Renal cortical epithelial cell (primary cell): ENCODE data around the gene ABLIM2. TPM values are rescaled to one million over a fixed set of nuclear protein-coding genes. Genes with fewer than 3 reads are reported as not detected.

Experiments
- DNase-seq: peaks from one replicate; pipeline ENCODE4 v3.0.0-alpha.2; 2011; ENCODE audit warnings: low read depth
- total RNA-seq: library from RNA; depleted of rRNA; stranded (reverse); fragments of >200 nt; gene quantifications from 2 replicates; pipeline ENCODE4 v1.2.3, GENCODE V29; 2014

The ABLIM2 gene
- total RNA-seq, 1 donor from 2014 or later, result 6.1 TPM

DNA sequence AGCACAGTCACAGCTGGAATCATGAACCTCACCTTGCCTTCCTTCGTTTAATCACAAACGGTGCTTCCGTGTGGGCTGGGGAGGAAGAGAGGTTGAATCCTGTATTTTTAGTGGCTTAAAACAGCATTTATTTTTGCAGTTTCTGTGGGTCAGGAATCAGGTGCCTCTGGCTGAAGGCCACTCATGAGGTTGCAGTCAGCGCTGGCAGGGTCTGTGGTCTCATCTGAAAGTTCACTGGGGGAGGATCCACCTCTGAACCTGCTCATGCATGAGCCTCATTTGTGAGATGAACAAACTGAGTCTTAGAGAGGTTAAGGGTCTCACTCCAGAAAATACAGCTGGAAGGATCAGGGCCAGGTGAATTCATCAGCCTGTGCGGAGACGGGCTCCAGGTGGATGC, 17.1 kb upstream of the ABLIM2 start:
- DNase-seq, result no peak

DNA sequence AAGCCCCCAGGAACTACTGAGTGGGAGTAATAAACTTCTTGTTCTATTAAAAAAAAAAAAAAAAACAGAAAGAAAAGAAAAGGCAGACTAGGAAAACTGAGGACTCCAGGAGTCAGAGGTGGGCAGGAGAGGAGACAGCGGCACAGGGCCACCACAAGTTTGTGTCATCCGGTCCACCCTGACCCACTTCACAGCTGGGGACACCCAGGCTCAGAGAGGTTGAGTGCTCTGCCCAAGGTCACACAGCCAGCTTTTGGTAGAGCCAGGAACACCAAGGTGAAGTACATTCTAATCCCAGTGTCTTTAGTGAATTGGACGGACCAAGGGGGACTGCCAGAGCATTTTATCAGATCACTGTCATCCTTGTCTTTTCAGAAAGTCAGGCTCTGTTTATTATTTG, 16.4 kb upstream of the ABLIM2 start:
- no peak for DNase-seq

DNA sequence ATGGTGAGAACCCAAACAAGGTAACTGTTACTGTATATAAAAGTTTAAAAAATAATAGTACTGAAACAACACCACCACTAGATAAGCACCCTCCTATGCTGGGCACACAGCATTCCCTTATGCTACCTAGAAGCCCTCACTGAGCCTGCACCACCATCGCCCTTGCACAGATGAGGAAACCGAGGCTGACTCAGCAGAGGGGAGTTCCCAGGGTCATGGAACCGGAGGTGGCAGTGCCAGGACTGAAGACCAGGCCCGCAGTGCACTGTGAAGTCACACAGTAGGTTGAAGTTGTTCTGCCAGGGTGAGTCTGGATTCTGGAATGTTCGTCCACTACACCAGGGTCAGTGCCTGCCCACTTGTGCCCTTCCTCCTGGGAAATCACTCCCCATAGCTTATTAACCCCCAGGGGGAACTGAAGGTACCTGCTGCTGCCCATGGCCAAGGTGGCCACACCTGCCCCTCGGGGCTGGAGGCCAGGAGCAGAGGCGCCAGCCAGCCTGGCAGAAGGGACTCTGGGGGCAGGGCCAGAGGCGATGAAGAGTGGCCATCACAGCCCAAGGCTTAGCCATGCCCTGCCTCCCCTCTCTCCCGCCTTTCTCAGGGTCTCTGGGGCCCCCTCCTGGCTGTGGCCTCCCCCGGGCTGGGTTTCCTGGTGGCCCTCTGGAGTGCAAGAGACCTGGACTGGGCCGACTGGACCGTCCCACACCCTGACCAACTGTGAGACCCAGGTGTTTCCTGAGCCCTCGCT, 15.1 kb upstream of the ABLIM2 start:
- no peak for DNase-seq

DNA sequence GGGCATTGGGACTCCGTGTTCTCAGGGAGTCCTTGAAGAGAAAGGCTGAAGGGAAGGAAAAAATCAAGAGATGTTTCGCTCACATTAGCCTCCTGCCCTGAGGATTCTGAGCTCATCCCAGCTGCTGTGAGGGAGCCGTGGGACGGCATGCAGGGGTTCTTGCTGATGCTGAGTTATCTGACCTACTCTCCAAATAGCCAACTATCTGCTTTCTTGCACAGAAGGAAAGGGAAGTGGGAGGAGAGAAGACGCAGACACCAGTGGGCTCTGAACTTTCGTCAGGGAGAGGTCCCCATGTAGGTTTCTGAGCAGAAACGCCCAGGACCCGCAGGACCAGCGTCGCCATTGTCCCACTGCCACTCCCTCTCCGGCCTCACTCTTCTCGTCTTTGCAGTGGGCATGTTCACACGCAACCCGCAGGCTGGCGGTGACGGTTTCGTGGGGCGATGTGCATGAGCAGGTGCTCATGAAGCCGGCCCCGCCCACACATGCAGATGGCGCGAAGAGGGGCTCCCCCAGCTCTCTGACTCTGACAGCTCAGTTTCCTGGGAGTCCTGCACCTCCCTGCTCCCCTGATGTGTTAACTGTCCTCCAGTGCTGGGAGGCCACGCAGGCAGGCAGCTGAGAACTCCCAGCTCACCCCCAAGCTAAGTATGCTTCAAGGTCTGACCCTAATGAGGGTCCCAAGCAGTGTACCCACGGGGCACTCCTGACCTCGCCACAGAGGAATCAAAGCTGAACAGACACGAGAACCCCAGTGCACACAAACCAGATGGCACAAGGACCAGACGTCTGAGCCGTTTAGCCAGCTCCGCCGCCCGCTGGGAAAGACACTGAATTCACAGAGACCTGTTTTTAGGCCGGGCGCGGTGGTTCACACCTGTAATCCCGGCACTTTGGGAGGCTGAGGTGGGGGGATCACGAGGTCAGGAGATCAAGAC, 13.6 kb upstream of the ABLIM2 start:
- no peak for DNase-seq

DNA sequence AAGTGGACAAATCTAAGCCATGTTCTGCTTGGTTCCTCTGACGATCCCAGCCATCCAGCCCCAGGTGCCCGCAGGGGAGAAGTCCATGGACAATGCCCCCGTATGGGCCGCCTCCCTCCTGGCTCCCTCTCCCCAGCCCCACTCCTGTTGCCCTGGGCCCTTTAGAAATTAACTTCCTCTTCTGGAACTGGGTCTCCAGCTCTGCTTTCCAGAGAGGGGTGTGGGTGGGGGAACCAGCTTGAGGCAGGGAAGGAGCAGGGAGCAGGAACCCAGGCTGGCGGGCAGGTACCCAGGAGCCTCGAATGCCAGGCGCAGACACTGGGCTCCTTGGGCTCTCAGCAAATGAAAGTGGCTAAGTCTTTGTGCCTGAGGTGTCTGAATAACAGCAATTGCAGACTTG, 12.7 kb upstream of the ABLIM2 start:
- DNase-seq, result no peak

DNA sequence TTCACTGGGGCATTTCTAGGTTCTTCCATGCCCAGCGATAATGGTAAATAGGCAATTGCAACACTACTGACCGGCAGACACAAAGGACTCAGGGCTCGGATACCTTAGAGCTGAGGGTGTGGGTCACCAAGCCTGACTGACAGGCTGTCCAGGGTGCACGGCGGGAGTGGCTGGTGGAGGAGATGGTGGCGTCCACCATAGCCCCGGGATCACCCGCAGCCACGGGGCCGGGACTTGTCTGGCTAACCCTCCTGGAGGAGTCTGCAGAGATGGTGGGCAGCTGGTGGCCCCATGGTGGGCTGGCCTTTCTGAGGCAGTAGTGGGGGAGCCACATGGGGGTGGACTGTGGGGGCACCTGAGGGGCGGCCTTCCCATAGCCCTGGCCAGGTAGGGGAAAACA, 11.7 kb upstream of the ABLIM2 start:
- DNase-seq, result no peak

DNA sequence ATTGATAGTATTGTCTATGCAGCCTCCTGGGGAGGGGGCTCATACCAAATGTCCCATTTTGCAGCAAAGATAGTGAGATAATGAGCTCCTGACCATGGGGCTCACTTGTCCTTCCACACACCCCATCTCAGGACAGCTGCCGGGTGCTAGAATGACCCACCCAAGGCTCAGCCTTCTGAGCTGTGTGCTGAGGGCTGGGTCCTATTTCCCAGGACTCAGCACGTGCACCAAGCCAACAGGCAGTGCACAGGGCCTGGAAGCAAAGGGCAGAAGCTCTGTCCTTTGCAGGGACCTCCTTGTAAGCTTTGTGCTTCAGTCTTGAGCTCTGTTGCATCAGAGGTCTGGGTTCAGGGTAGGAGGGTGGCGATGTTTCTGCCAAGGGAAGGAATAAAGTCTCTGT, 11.2 kb upstream of the ABLIM2 start:
- DNase-seq, result no peak

DNA sequence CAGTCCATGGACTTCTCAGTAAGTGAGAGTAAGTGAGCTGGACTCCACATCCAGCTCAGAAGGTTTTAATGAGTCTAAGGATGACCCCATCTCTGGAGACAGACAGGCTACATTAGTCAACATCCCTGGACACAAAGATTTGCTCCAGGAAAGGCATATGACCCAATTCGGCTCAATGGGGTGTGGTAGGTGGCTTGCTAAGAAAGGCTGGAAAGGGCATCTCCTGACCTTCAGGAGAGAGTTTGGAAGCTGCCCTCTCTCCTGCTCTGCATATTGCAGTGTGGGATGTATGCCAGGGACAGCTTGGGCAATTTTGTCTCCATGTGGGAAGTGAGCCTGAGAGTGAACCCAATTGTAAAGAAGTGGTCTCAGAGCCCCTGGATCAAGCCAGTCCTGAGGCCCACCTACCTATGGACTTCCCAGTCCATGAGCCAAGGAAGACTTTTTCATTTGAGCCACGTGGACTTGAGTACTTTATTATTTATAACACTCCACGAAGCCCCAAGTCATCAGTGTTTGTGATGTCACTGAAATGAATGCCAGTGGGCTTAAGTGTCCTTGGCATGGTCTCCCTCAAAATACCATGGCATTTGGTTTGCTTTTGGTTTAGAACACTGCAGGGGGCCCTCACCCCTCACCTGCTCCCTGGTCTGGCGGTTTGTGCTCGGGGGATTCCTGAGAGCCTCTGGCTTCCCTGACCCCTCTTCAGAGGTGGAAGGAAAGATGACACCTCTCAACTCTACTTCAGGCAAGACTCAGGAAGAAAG, 10.4 kb upstream of the ABLIM2 start:
- DNase-seq, result no peak

DNA sequence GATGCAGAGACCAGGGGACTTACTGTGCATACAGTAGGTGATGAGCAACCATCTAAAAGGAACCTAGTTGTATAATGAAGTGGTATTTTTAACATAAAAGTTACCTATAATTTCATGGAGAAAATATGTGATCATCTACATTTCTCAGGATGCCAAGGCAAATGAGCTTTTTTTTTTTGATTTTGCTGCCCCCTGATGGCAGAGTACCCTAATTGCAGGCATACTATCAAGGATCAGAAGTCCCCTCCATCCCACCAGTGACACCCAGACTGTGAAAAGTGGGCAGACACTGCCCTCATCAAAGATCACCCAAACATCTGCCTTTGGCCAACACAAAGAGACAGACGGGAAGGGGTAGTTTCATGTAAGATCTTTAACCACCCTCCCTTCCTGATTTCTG, 9.6 kb upstream of the ABLIM2 start:
- DNase-seq, result no peak

DNA sequence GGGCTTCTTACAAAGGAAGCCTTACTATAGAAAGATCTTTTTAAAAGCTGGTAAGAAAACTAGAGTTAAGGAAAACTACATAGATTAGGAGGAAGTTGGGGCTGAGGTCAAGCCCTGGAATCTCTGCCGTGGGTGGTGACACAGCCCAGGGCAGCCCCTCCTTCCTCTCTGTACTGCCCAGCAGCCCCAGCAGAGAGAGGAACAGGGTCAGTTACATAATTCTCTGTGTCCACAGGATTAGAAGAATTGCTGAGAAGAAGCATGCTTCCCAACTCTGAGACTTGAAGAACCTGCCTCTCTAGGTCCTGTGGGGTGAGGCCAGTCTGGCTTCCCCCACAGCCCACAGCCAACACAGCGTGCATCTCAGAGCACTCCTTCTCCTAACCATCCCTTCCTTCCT, 9.2 kb upstream of the ABLIM2 start:
- peak; percentile 23 for DNase-seq

DNA sequence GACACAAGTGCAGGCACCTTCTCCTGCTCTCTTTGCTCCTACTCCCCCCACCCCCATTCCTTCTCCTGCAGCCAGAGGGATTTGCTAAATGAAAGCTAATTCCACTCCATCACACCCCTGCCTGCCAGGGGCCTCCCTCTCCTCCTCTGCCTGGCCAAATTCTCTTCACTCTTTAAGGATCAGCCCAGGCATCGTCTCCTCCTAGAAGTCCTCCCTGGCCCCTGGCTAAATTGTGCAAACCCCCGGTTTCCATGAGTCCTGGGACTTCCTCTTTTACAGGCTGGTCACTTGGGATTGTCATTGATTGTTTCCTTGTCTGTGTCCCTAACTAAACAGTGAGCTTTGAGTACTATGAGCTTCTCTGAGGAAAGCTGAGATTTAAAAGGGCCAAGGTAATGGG, 8.7 kb upstream of the ABLIM2 start:
- DNase-seq, result no peak

DNA sequence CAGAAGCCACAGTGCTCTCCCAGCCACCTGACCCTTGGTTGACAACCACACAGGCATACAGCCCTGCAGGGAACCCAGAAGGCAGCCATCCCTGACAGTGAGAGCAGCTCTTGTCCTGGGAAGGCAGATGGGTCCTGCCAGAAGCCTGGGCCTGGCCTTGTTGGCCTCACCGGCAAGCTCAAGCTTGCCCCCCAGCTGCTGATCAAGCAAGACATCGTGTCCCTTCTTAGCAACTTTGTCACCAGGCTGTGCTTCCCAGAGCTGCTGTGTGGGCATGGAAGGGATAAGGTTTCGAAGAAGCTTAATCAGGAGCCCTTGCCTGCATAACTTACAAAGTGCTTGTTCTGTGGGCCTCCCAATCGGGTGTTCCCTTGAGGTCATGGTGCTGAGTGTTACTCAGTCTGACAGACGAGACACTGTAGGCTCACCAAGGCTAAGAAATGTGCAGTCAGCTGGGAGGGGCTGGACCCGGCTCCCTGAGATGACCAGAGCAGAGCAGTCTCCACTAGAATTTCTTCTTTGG, 6.8 kb upstream of the ABLIM2 start:
- no peak for DNase-seq

DNA sequence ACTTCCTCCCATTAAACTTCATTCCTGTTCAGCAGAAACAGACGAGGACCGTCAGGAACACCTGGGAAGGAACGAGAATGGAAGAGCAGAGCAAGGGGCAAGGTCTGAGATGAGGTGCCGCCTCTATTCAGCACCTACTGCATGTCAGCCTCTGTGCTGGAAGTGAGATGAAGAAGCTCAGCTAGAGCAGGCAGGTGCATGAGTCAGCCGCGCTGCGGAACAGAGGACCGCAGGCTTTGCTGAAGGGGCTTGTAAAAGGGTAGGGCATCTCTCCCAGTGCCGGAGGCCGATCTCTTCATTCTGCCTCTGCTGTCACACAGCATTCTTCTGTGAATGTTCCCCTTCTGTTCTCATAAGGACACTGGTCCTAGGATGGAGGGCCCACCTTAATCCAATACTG, 6.1 kb upstream of the ABLIM2 start:
- DNase-seq, result no peak

DNA sequence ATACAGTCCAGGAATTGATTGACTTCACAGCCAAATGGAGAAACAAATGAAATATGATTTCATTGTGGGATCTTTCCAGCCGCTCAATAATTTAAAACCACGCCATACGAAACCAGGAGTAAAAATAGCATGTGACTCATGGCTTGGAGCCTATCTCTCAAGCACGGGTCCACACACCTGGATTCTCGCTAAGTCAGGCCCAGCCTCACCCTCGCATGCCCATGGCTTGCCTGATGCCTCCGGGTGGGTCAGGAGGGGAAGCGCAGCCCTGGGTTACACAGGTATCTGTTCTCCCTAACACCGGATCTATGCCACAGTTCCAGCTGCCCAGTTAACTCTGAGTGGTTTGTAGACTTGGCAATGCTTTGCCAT, 5.6 kb upstream of the ABLIM2 start:
- no peak for DNase-seq

DNA sequence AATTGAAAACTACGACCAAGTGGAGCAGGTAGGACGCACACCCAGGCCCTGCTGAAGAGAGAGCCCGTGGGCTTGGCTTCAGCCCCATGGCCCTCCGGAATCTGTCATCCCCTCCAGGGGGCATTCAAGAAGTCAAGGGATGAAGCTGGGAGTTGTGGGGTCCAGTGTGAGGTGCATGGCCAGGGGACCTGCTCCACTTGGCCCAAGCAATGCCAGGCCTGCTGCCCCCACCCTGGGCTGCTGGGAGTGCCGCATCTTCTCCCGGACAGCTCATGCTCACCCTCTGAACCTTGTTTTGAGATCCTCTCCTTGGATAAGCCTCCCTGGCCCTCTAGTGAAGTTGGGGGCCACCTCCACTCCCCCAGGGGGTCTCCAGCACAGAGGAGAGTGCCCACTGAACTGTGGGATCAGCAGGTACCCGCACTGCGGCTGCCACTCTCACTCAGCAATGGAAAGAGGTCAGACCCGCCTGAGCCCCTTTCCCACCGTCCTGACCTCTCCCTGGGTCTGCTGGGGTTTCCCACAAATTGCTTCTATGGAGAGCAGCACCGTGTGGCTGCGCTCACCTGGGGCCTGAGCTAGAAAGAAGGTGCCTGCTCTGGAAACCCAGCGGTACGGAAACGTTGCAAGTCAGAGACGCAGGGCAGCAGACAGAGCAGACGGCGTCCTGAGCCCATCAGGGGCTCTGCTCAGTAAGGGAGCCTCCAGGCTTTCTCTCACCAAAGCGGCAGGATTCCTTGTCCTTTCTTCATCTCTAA, 5.0 kb upstream of the ABLIM2 start:
- DNase-seq, result no peak

DNA sequence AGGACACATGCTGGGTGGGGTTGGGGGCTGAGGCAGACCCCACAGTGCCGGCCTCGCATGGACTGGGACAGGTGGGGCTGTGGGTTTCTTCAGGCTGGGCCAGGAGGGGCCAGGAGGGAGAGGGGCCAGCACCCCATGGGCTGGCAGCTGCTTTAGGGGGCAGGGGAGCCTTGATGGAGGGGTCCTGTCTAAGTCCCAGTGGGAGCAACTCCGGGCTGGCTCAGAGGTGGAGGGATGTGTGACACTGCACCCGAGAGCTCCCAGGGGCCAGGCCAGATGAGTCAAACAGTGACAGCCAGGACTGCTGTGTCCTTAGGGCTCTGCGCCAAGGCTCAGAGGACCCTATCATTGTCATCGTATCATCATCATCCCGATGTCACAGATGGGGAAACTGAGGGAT, 4.4 kb upstream of the ABLIM2 start:
- DNase-seq, result no peak

DNA sequence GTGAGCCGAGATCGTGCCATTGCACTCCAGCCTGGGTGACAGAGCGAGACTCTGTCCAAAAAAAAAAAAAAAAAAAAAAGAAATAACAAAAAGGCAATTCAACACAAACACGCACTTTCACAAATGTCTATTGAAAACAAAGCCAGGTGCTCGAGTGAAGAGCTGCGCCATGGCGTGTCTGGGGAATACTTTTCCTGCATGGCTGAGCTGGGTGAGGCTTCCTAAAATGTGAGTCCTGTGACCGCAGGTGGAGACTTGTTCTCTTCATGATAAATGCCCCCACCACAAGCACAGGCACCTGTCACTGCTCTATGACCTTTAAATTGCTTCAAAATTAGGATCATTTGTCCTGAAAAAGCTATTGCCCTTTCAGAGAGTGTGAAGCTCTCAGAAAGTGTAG, 4.0 kb upstream of the ABLIM2 start:
- DNase-seq, result no peak

DNA sequence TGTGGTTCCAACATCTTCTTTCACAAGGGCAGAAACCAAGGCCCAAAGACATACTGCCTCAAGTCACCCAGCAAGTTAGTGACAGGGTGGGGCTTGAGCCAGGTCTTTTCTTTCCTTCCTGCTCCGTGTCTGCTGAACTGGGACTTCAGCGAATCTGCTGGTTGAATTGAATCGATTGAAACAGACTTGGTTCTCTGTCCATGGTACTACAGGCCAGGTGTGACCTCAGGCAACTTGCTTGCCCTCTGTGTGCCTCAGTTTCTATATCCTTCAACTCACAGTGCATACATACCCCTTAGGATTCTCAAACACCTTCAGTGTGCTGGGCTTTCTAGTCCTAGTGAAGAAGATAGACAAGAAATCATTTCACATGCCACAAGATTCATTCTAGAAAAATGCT, 2.0 kb upstream of the ABLIM2 start:
- no peak for DNase-seq

DNA sequence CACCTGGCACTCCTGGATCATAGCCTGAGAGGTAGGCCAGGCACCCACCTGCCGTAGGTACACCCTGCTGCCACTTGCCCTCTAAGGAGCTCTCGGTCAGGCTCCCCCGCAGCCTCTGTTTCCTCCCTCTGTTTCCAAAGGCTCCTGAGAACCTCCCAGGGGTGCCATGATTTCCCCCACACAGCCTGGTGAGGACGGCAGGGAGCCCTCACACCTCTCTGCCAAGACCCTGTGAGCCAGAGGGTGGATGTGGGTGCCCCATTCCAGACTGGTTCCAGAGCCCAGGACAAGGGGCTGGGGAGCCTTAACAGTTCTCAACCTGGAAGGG, 1.6 kb upstream of the ABLIM2 start:
- no peak for DNase-seq

DNA sequence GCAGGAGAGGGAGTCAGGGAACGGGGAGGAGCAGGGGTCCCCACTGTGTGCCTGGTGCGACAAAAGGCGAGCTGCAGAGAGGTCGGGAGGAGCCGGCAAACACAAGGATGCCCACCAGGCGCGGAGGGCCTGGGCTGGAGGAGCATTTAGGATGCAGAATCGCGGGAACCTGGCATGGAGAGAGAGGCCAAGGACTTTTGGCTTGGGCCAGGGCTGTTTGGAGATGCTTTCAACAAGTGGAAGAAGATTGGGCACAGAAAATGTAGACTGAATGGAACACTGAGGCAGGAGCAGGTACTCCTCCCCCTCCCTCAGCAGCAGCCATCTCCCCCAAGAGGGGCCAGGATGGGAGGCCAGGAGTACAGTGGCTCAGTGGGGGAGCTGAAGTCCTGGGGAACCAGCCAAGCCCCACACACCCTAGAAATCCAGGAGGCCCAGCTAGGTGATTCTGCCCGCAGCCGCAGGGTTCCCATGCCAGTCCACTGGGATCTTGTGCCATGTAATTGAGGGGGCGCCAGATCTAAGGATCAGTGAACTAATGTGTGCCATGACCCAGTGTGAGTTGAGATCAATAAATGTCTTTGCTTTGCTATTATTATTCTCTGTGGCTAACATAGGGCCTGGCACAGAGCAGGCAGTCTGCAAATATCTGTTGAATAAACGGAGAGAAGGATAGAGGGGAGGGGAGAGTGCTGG, 1.1 kb upstream of the ABLIM2 start:
- DNase-seq, result no peak
